ENCODE results near the gene SPTBN2. TPM values are rescaled to one million over a fixed set of nuclear protein-coding genes. Genes with fewer than 3 reads are reported as not detected.

SPTBN2 gene
- total and polyA plus RNA-seq, 2 donors (not counting 3 experiments of a cell fraction or from before 2014, with no cell fraction given), result 3.8 to 19.8 TPM

DNA sequence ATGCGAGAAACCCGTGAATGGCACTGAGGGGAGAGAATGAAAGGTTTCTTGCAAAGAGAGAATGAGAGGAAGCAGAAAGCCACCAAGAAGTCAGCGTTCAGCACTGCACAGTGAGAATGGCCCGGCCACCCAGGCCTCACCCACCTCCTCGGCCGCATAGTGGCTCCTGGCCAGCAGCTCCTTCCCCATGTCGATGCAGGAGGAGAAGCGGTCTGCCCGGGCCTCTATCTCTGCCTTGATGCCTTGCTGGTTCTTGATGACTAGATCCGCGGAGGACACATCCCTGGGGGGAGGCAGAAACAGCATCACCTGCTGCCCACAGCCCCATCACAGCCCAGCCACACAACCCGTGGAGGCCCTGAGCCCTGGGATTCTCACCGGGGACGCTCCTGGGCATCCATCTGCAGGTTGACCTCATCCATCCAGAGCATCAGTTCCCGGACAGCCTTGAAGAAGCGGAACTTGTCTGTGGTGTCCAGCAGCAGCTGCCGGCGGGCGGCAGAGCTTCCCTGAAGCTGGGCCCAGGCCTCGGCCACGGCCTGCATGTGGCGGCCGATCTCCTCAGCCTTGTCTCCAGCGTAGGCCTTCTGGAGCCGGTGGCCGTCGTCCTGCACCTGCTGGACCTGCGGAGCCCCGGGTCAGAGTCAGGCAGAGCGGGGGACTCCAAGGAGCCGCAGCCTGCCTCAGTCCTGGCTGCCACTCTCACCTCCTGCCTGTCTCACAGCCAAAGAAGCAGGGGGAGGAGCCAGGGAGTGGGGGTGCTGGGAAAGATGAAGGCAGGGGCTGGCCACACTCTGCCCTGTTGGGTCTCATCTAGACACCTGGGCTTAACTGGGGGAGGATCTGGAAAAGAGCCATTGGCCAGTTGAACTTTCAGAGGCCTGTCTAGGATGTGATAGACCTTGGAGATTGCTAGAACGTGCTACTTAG lies 39.1 kb downstream of the SPTBN2 start:
- Histone ChIP-seq H3K4me1 (ENCODE audit: control insufficient read depth, extremely low read depth, insufficient read depth, low read length) (no peaks in the 10 kb centered on the region), H3K79me2 (ENCODE audit: control insufficient read depth, insufficient read depth, low read length) (no peaks in the 10 kb centered on the region), H3K9ac (replicated peaks; ENCODE audit: extremely low read depth, insufficient read depth, low read length) (no peak overlapping the region), H3K36me3 (ENCODE audit: control insufficient read depth in 2 of 2, extremely low read depth in 1 of 2, insufficient read depth in 2 of 2, low read length in 2 of 2) (no peaks in the 10 kb centered on the region), H3K27ac (ENCODE audit: insufficient read depth, low read depth, low read length) (no peak overlapping the region), H3K4me3 (replicated peaks in 1 of 3; ENCODE audit: insufficient read depth in 1 of 3, low read depth in 1 of 3, low read length in 3 of 3) (no peak overlapping the region), H3K9me3 (replicated peaks; ENCODE audit: control insufficient read depth, insufficient read depth, low read length) (no peaks in the 10 kb centered on the region), H3K27me3 (ENCODE audit: control insufficient read depth in 2 of 2, insufficient read depth in 2 of 2, low read length in 2 of 2) (no peaks in the 10 kb centered on the region), H3K4me2 (ENCODE audit: insufficient read depth, low read length) (no peak overlapping the region), H4K20me1 (replicated peaks; ENCODE audit: control insufficient read depth, extremely low read depth, insufficient read depth, low read length) (no peaks in the 10 kb centered on the region), H3K9me1 (replicated peaks; ENCODE audit: control insufficient read depth, extremely low read depth, insufficient read depth, low read length) (no peaks in the 10 kb centered on the region), H2AFZ (ENCODE audit: low read depth, low read length) (no peak overlapping the region)
- ChIA-PET CTCF (interaction anchor here (1.2 kb wide), 1 partner anchor 11 kb away, joined by 5 read pairs; no protein-coding TSS in a partner anchor), POLR2A (no interaction called here)
- no peak for TF ChIP-seq JUN (IDR thresholded peaks at IDR 0.05; ENCODE audit: borderline replicate concordance, insufficient read depth, insufficient read length, low read depth)
- TF ChIP-seq POLR2A (IDR thresholded peaks at IDR 0.05; ENCODE audit: low read depth, low read length), result no peak
- no peak for TF ChIP-seq GATA2 (IDR thresholded peaks at IDR 0.05; ENCODE audit: insufficient read depth, insufficient read length, low read depth, low read length)
- no peak for TF ChIP-seq FOS (IDR thresholded peaks at IDR 0.05; ENCODE audit: borderline replicate concordance, insufficient read depth, low read length)
- FAIRE-seq, result no peak
- no peak for DNase-seq (ENCODE audit: low read depth, low spot score)
- BruUV-seq (replicated peaks), result no TSS peak
- intact Hi-C loops (cut with micrococcal nuclease) (loop anchor here (5.0 kb wide), 1 partner anchor 57 kb away; no protein-coding TSS in a partner anchor), dilution Hi-C loops (cut with MboI; ENCODE audit: extremely low pct_ligation_motif_present, low sequenced_read_pairs) (no loop called here)

Measured in endothelial cell of umbilical vein (primary cell).